Uterus (tissue), 4 donors: ENCODE measurements around the gene MUC5AC. TPM values are rescaled to one million over a fixed set of nuclear protein-coding genes. Genes with fewer than 3 reads are reported as not detected.

ENCODE experiments used
- DNase-seq, 2 donors: peaks; one replicate each; pipeline ENCODE4 v3.0.0-alpha.2; 2019 to 2020
- H3K27ac ChIP-seq, 2 donors: fragments of 200-600 bp; sonication (generic); 1 replicate in 1 of 2; 2 replicates in 1 of 2; pipeline ENCODE4 v1.5.1; 2016 to 2018
- H3K27me3 ChIP-seq, 2 donors: fragments of 200-600 bp; sonication (generic); one replicate each; pipeline ENCODE4 v1.5.1; 2018 to 2019; ENCODE audit warnings: control low read depth in 1 of 2
- H3K36me3 ChIP-seq, 2 donors: fragments of 200-600 bp; sonication (generic); one replicate each; pipeline ENCODE4 v1.5.1; 2019; ENCODE audit warnings: control low read depth in 1 of 2
- H3K4me1 ChIP-seq, 2 donors: fragments of 200-600 bp; sonication (generic); one replicate each; pipeline ENCODE4 v1.5.1; 2018 to 2019; ENCODE audit warnings: control low read depth in 1 of 2
- H3K4me3 ChIP-seq, 2 donors: fragments of 200-600 bp; sonication (generic); 1 replicate in 1 of 2; 2 replicates in 1 of 2; pipeline ENCODE4 v1.5.1; 2018 to 2019; ENCODE audit warnings: mild to moderate bottlenecking in 1 of 2
- H3K9me3 ChIP-seq, 2 donors: fragments of 200-600 bp; sonication (generic); one replicate each; pipeline ENCODE4 v1.5.1; 2019; ENCODE audit warnings: control low read depth in 1 of 2
- POLR2A ChIP-seq, 2 donors: fragments of 450-650 bp; IDR thresholded peaks; one replicate each; pipeline ENCODE4 v1.6.1; 2016; ENCODE audit warnings: antibody characterized with exemption in 2 of 2, mild to moderate bottlenecking in 1 of 2, moderate library complexity in 1 of 2
- intact Hi-C: fragments of 100-400 bp; cut with DNase I; formaldehyde crosslinking; loops from one replicate; pipeline ENCODE4 v1.15.1; 2023; ENCODE audit warnings: low total_unique reads
- total RNA-seq, 4 donors: library from RNA; depleted of rRNA in 3 of 4; stranded (reverse); fragments of >200 nt in 3 of 4; gene quantifications; one replicate each; pipeline versions ENCODE4 v1.1.0 to v1.2.4, GENCODE V29; 2014 to 2023
- TF ChIP-seq, protein P1 (sequence below), 4 experiments: fragments of 200-600 bp in 2 of 4; fragments of 450-650 bp in 2 of 4; sonication (generic) in 2 of 4; IDR thresholded peaks; one replicate each; pipeline ENCODE4 v1.5.1; 2016 to 2019; ENCODE audit warnings: antibody characterized with exemption in 4 of 4, mild to moderate bottlenecking in 2 of 4, moderate library complexity in 1 of 4
- donor health status: DM: yes; HTN: yes; CAD: no.

Gene MUC5AC
- total RNA-seq, 4 donors from 2014 or later = under 0.01 TPM; not detected in 3

DNA sequence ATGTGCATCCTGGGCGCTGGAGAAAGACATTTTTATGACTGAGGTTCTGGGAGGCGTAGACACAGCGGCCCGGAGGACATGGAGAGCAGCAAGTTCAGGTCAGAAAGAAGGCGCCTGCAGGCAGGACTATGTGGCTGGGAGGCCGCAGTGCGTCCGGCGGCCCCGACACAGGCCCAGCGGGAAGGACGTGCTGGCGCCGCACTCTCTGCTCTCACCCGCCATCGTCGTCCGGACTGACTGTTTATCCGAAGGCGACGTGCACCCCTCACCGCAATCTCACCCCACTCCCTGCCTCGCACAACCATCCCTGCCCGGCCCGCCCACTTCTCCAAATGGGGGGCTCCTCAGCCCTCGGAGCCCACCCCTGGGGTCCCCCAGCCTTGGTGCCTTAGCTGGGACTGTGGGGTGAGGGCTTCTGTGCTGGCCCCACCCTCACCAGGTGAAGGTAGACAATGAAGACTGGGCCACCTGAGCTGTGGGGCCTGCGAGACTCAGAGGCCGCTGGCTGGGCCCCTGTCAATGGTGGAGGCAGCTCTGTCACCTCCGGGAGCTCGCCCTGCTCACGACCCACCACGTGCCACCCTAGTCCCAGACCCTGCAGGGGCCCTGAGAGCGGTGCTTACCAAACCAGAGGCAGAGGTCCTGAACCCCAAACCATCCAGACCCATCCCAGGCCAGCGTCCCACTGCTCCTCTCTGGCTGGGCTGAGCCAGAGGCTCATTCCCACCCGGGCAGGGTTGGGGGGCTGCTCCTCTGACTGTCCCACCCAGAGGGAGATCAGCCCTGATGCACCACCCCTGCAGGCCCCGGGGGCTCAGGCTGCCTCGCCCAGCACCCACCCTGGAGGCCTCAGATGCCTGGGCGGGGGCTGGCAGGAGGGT is 48.9 kb downstream of the MUC5AC start:
- DNase-seq = no peak
- Histone ChIP-seq H3K27me3 (no peaks in the 10 kb centered on the region), H3K9me3 (peaks cover 0 to 2% of the 10 kb centered on the region in 2 donors), H3K4me3 (no peak overlapping the region), H3K4me1 (no peaks in the 10 kb centered on the region), H3K27ac (no peak overlapping the region), H3K36me3 (no peaks in the 10 kb centered on the region)
- TF ChIP-seq, protein P1, sequence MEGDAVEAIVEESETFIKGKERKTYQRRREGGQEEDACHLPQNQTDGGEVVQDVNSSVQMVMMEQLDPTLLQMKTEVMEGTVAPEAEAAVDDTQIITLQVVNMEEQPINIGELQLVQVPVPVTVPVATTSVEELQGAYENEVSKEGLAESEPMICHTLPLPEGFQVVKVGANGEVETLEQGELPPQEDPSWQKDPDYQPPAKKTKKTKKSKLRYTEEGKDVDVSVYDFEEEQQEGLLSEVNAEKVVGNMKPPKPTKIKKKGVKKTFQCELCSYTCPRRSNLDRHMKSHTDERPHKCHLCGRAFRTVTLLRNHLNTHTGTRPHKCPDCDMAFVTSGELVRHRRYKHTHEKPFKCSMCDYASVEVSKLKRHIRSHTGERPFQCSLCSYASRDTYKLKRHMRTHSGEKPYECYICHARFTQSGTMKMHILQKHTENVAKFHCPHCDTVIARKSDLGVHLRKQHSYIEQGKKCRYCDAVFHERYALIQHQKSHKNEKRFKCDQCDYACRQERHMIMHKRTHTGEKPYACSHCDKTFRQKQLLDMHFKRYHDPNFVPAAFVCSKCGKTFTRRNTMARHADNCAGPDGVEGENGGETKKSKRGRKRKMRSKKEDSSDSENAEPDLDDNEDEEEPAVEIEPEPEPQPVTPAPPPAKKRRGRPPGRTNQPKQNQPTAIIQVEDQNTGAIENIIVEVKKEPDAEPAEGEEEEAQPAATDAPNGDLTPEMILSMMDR (IDR thresholded peaks at IDR 0.05) = no peak
- TF ChIP-seq POLR2A (IDR thresholded peaks at IDR 0.05) = no peak
- intact Hi-C loops = loop anchor here (10.0 kb wide), 1 partner anchor 308 kb away; no protein-coding TSS in a partner anchor

DNA sequence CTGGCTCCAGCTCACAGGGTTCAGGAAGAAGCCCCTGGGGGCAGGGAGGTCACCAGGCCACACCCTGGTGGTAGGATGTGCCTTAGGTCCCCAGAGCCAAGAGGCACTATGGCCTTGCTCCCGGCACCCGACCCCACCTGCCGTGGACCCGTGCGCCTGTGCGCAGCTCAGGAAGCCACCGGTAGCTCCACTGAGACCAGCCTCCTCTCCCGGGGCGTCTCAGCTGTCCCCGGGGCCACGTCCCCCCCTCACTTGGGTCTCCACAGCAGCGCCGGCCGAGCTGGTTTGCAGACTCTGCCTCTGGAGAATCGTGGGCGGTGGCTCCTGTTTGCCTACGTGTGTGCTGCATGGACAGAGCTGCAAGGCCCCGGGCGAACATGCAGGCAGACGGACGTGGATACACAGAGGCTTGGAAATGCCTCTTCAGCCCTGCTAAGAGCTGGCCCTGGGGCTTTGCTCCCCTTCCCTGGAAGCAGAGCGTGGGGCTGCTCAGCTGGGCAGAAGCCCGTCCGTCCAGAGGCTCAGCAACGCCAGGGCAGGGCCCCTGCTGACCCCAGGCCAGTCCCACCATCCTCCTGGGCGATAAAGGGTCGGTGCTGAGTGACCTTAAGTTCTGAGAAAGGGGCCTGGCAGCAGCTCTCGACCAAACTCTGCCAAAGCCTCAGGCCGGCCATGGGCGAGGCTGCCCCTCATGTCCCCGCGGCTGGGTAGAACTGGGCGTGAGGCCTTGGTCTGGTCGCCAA is 49.8 kb downstream of the MUC5AC start:
- Histone ChIP-seq H3K9me3 (peaks cover 0 to 2% of the 10 kb centered on the region in 2 donors), H3K27ac (no peak overlapping the region), H3K36me3 (no peaks in the 10 kb centered on the region), H3K4me3 (no peak overlapping the region), H3K4me1 (no peaks in the 10 kb centered on the region), H3K27me3 (no peaks in the 10 kb centered on the region)
- TF ChIP-seq, protein P1 (IDR thresholded peaks at IDR 0.05) = no peak
- no peak for TF ChIP-seq POLR2A (IDR thresholded peaks at IDR 0.05)
- no peak for DNase-seq
- intact Hi-C loops = loop anchor here (10.0 kb wide), 1 partner anchor 307 kb away; no protein-coding TSS in a partner anchor

DNA sequence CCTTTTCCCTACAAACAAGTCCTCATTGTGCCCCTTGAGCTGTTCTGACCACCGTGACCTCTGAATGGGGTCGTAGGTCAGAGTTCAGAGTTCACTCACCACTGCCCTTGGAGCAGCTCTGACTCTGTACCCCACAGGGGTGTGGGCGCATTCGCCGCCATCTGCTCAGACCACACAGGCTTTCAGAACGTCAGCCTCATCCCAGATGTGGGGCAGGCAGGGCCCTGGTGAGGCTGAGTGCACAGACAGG is 50.3 kb downstream of the MUC5AC start:
- Histone ChIP-seq H3K36me3 (no peaks in the 10 kb centered on the region), H3K4me1 (no peaks in the 10 kb centered on the region), H3K9me3 (peaks cover 0 to 2% of the 10 kb centered on the region in 2 donors), H3K27me3 (no peaks in the 10 kb centered on the region), H3K27ac (no peak overlapping the region), H3K4me3 (no peak overlapping the region)
- TF ChIP-seq, protein P1 (IDR thresholded peaks at IDR 0.05) = no peak
- TF ChIP-seq POLR2A (IDR thresholded peaks at IDR 0.05) = no peak
- DNase-seq = no peak
- intact Hi-C loops = loop anchor here (10.0 kb wide), 1 partner anchor 307 kb away; no protein-coding TSS in a partner anchor

DNA sequence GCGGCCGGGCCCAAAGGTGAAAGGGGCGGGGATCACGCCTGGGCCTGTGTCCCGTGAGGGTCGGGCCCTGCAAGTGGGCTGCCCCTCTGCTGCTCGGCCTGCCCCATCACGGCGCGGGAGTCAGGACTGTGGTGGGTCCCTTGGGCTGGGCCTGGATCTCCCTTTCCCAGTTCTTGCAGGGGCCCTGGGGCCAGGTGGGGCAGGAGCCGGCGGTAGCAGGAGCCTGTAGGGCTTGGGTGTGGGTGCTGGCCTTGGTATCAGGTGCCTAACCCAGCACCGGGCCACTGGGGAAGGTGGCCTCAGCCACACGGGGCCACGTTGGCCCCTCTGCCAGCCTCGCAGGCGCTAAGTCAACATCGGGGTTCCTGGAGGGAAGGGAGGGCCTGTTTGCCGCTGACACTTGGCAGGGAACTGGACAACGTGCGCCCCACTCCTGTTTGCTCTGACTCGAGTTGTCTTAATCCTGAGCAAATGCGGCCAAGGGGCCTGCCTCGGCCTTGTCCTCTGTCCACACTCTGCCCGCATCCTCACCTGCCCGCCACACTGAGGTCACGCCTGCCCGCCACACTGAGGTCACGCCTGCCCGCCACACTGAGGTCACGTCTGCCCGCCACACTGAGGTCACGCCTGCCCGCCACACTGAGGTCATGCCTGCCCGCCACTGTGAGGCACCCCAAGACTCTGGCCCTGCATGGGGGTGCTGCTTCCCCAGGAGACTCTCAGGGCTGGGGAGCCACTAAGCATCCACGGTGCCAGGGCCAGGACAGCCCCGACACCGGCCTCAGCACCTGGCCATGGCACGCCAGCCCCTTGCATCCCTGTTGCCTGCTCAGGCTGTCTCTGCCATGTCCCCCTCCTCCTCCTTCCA is 50.9 kb downstream of the MUC5AC start:
- TF ChIP-seq POLR2A (IDR thresholded peaks at IDR 0.05) = no peak
- TF ChIP-seq, protein P1 (IDR thresholded peaks at IDR 0.05) = no peak
- Histone ChIP-seq H3K36me3 (no peaks in the 10 kb centered on the region), H3K4me1 (no peaks in the 10 kb centered on the region), H3K4me3 (no peak overlapping the region), H3K27ac (no peak overlapping the region), H3K27me3 (no peaks in the 10 kb centered on the region), H3K9me3 (peaks cover 0 to 2% of the 10 kb centered on the region in 2 donors)
- no peak for DNase-seq
- intact Hi-C loops = loop anchor here (10.0 kb wide), 1 partner anchor 306 kb away; no protein-coding TSS in a partner anchor
